Kidney (tissue), 14 donors: ENCODE results near the gene FAM53B. TPM values are rescaled to one million over a fixed set of nuclear protein-coding genes. Genes with fewer than 3 reads are reported as not detected.

Experiments
- DNase-seq, 5 donors: peaks; one replicate each; pipeline ENCODE4 v3.0.0-alpha.2; 2013 to 2020
- FAIRE-seq: peaks from 2 replicates; lab custom pipeline; 2012; peaks lifted over from hg19 to GRCh38; lab: Jason Lieb, UNC
- H3K27ac ChIP-seq, 2 donors: one replicate each; pipeline ENCODE4 v1.7.0; 2013; ENCODE audit warnings: low read depth in 2 of 2, low read length in 2 of 2, inconsistent platforms in 1 of 2
- H3K27me3 ChIP-seq: one replicate; pipeline ENCODE4 v1.7.1; 2013; ENCODE audit warnings: low read length, inconsistent platforms; ENCODE audit not compliant: control insufficient read depth, insufficient read depth
- H3K36me3 ChIP-seq, 3 donors: one replicate each; pipeline versions ENCODE4 v1.7.0 to v1.7.1; 2013; ENCODE audit warnings: low read length in 3 of 3, control low read depth in 1 of 3, inconsistent platforms in 1 of 3; ENCODE audit not compliant: insufficient read depth in 3 of 3, control insufficient read depth in 2 of 3
- H3K4me1 ChIP-seq, 3 donors: one replicate each; pipeline versions ENCODE4 v1.7.0 to v1.7.1; 2013; ENCODE audit warnings: low read length in 3 of 3, inconsistent platforms in 1 of 3, low read depth in 1 of 3; ENCODE audit not compliant: control insufficient read depth in 2 of 3, insufficient read depth in 2 of 3
- H3K4me3 ChIP-seq, 3 donors: one replicate each; pipeline versions ENCODE4 v1.7.0 to v1.8.1; 2013; ENCODE audit warnings: low read length in 3 of 3, control low read depth in 1 of 3, inconsistent platforms in 1 of 3
- H3K9ac ChIP-seq, 3 donors: one replicate each; pipeline versions ENCODE4 v1.7.0 to v1.7.1; 2013; ENCODE audit warnings: low read length in 3 of 3, control low read depth in 1 of 3, inconsistent platforms in 1 of 3
- H3K9me3 ChIP-seq, 3 donors: one replicate each; pipeline versions ENCODE4 v1.7.0 to v1.7.1; 2013; ENCODE audit warnings: low read length in 3 of 3, control low read depth in 1 of 3, inconsistent platforms in 1 of 3; ENCODE audit not compliant: control insufficient read depth in 2 of 3, insufficient read depth in 1 of 3
- CTCF ChIP-seq: IDR thresholded peaks from 3 replicates; pipeline ENCODE4 v1.5.1; 2012; ENCODE audit warnings: mild to moderate bottlenecking, moderate library complexity, borderline replicate concordance; ENCODE audit not compliant: insufficient read depth; ENCODE audit errors: extremely low read depth
- intact Hi-C: fragments of 100-400 bp; cut with DNase I; formaldehyde crosslinking; loops from one replicate; pipeline ENCODE4 v1.11.1; 2022
- polyA plus RNA-seq: library from polyadenylated mRNA; stranded (reverse); fragments of 350-450 nt; fragmentation: Illumina TruSeq; extraction: RNeasy Lipid Tissue Mini Kit (QIAGEN cat#74804); gene quantifications from one replicate; pipeline ENCODE4 v1.2.3, GENCODE V29; 2014; ENCODE audit warnings: low read depth, low replicate concordance; ENCODE audit not compliant: insufficient read depth
- total RNA-seq: library from RNA; stranded (reverse); fragmentation: NEBNext Ultra II Directional; extraction: Animal tissue kit (Norgen Biotek cat#: 25700); gene quantifications from one replicate; pipeline ENCODE4 v1.2.1, GENCODE V29; 2021
- donor health status: control.
- donor health status: control.
- donor health status: control.
- donor health status: control.
- donor health status: control.
- donor health status: DM: yes; HTN: yes; CAD: no.
- donor health status: Normal renal cell carcinoma (clear cell type).

The FAM53B gene
- total and polyA plus RNA-seq, 2 donors from 2014 or later, result 11.8 to 30.0 TPM

- Histone ChIP-seq H3K36me3 (peaks cover 0 to 15% (median 0%) of the 10 kb centered on the region in 3 donors), H3K4me3 (no peak overlapping the region), H3K9me3 (no peaks in the 10 kb centered on the region), H3K9ac (no peak overlapping the region), H3K27ac (no peak overlapping the region), H3K4me1 (peaks cover 0 to 2% (median 0%) of the 10 kb centered on the region in 3 donors), H3K27me3 (no peaks in the 10 kb centered on the region)
- intact Hi-C loops, result no loop called here
- DNase-seq (no peak), FAIRE-seq (no peak)
- no peak for TF ChIP-seq CTCF
Measured at GRCh38 chr10:124619802-124620490, 124.2 kb downstream of the FAM53B start.

GRCh38 chr10:124619195-124619594, 125.0 kb downstream of the FAM53B start:
- Histone ChIP-seq H3K36me3 (peaks cover 0 to 15% (median 0%) of the 10 kb centered on the region in 3 donors), H3K27me3 (no peaks in the 10 kb centered on the region), H3K9me3 (no peaks in the 10 kb centered on the region), H3K4me3 (no peak overlapping the region), H3K27ac (no peak overlapping the region), H3K4me1 (peaks cover 0 to 2% (median 0%) of the 10 kb centered on the region in 3 donors), H3K9ac (no peak overlapping the region)
- no peak for TF ChIP-seq CTCF
- no peak for FAIRE-seq
- intact Hi-C loops, result no loop called here
- DNase-seq, result peak in 3 of 5 donors; percentile 44 to 66 (median 49)

GRCh38 chr10:124618470-124619073, 125.6 kb downstream of the FAM53B start:
- TF ChIP-seq CTCF, result no peak
- intact Hi-C loops, result no loop called here

More at GRCh38 chr10:124618470-124619073, 125.6 kb downstream of the FAM53B start:
- Histone ChIP-seq H3K27me3 (no peaks in the 10 kb centered on the region), H3K9me3 (no peaks in the 10 kb centered on the region), H3K36me3 (peaks cover 0 to 15% (median 0%) of the 10 kb centered on the region in 3 donors), H3K9ac (no peak overlapping the region), H3K4me1 (peaks cover 0 to 2% (median 0%) of the 10 kb centered on the region in 3 donors), H3K27ac (no peak overlapping the region), H3K4me3 (no peak overlapping the region)
- DNase-seq (no peak), FAIRE-seq (no peak)
